Measurements from ENCODE around the gene LEO1.

DNA sequence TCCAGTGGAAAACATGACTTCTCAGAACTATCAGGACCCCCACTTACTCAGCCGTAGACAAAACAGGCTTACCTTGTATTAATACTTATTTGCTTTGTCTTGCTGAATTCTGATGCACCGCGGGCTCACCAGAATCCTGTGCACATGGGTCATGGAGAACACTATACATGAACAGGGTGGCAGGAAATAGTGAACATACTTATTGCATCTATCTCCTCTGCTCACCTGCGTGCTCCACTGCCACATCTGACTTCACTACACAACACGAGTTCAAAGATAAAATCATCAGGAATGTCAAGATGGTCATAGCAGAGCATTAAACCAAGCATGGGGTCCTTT, 36.8 kb upstream of the LEO1 start:
- TF ChIP-seq, protein P1, sequence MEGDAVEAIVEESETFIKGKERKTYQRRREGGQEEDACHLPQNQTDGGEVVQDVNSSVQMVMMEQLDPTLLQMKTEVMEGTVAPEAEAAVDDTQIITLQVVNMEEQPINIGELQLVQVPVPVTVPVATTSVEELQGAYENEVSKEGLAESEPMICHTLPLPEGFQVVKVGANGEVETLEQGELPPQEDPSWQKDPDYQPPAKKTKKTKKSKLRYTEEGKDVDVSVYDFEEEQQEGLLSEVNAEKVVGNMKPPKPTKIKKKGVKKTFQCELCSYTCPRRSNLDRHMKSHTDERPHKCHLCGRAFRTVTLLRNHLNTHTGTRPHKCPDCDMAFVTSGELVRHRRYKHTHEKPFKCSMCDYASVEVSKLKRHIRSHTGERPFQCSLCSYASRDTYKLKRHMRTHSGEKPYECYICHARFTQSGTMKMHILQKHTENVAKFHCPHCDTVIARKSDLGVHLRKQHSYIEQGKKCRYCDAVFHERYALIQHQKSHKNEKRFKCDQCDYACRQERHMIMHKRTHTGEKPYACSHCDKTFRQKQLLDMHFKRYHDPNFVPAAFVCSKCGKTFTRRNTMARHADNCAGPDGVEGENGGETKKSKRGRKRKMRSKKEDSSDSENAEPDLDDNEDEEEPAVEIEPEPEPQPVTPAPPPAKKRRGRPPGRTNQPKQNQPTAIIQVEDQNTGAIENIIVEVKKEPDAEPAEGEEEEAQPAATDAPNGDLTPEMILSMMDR (conservative IDR thresholded peaks at IDR 0.05; ENCODE audit: low read length), result no peak
- TF ChIP-seq EZH2phosphoT487 (IDR thresholded peaks at IDR 0.05; ENCODE audit: borderline replicate concordance), result no peak

Measured in Loucy (cell line).